Mucosa of stomach (tissue), 1 donor: ENCODE results near the gene CAPN3.

Source experiments
- H3K27me3 ChIP-seq: one replicate; pipeline ENCODE4 v1.7.0; 2013; ENCODE audit warnings: mild to moderate bottlenecking, low read length; ENCODE audit not compliant: control insufficient read depth, insufficient read depth
- H3K36me3 ChIP-seq: one replicate; pipeline ENCODE4 v1.7.0; 2013; ENCODE audit warnings: low read length; ENCODE audit not compliant: control insufficient read depth, insufficient read depth
- H3K4me1 ChIP-seq: one replicate; pipeline ENCODE4 v1.7.0; 2013; ENCODE audit warnings: mild to moderate bottlenecking, low read length; ENCODE audit not compliant: control insufficient read depth, insufficient read depth
- H3K4me3 ChIP-seq: one replicate; pipeline ENCODE4 v1.7.0; 2013; ENCODE audit warnings: low read length
- H3K9ac ChIP-seq: one replicate; pipeline ENCODE4 v1.7.0; 2013; ENCODE audit warnings: mild to moderate bottlenecking, low read length, moderate library complexity
- H3K9me3 ChIP-seq: one replicate; pipeline ENCODE4 v1.7.0; 2013; ENCODE audit warnings: mild to moderate bottlenecking, low read length, moderate library complexity; ENCODE audit not compliant: control insufficient read depth
- donor health status: Pancreatic carcinoma.

CAPN3 gene

GRCh38 chr15:42359985-42360384, 684 bp downstream of the CAPN3 start:
- Histone ChIP-seq H3K27me3 (no peaks in the 10 kb centered on the region), H3K4me1 (no peaks in the 10 kb centered on the region), H3K9ac (no peak overlapping the region), H3K9me3 (no peaks in the 10 kb centered on the region), H3K36me3 (no peaks in the 10 kb centered on the region), H3K4me3 (no peak overlapping the region)

- H3K4me1 ChIP-seq, result no peaks in the 10 kb centered on the region
- H3K27me3 ChIP-seq, result no peaks in the 10 kb centered on the region
- no peaks in the 10 kb centered on the region for H3K36me3 ChIP-seq
- no peaks in the 10 kb centered on the region for H3K9me3 ChIP-seq
- H3K4me3 ChIP-seq, result no peak overlapping the region
- H3K9ac ChIP-seq, result no peak overlapping the region
These were observed 1.3 kb downstream of the CAPN3 start for GRCh38 chr15:42360535-42361112.

- Histone ChIP-seq H3K9ac (no peak overlapping the region), H3K27me3 (no peaks in the 10 kb centered on the region), H3K36me3 (no peaks in the 10 kb centered on the region), H3K4me3 (no peak overlapping the region), H3K4me1 (no peaks in the 10 kb centered on the region), H3K9me3 (no peaks in the 10 kb centered on the region)
These were observed 4.2 kb downstream of the CAPN3 start for GRCh38 chr15:42363487-42363886.

GRCh38 chr15:42363942-42364341, 4.6 kb downstream of the CAPN3 start:
- no peak overlapping the region for H3K9ac ChIP-seq
- H3K4me1 ChIP-seq, result no peaks in the 10 kb centered on the region
- H3K27me3 ChIP-seq, result no peaks in the 10 kb centered on the region
- H3K4me3 ChIP-seq, result no peak overlapping the region
- no peaks in the 10 kb centered on the region for H3K9me3 ChIP-seq
- no peaks in the 10 kb centered on the region for H3K36me3 ChIP-seq

- H3K9me3 ChIP-seq, result no peaks in the 10 kb centered on the region
- no peaks in the 10 kb centered on the region for H3K36me3 ChIP-seq
- H3K4me1 ChIP-seq, result no peaks in the 10 kb centered on the region
- no peak overlapping the region for H3K4me3 ChIP-seq
- no peak overlapping the region for H3K9ac ChIP-seq
- no peaks in the 10 kb centered on the region for H3K27me3 ChIP-seq
These were observed 5.2 kb downstream of the CAPN3 start for GRCh38 chr15:42364529-42364928.

- Histone ChIP-seq H3K4me3 (no peak overlapping the region), H3K9me3 (no peaks in the 10 kb centered on the region), H3K27me3 (no peaks in the 10 kb centered on the region), H3K36me3 (no peaks in the 10 kb centered on the region), H3K4me1 (no peaks in the 10 kb centered on the region), H3K9ac (no peak overlapping the region)
These were observed 6.7 kb downstream of the CAPN3 start for GRCh38 chr15:42365921-42366550.

- Histone ChIP-seq H3K36me3 (no peaks in the 10 kb centered on the region), H3K27me3 (no peaks in the 10 kb centered on the region), H3K4me1 (no peaks in the 10 kb centered on the region), H3K9ac (no peak overlapping the region), H3K9me3 (no peaks in the 10 kb centered on the region), H3K4me3 (no peak overlapping the region)
These were observed 7.7 kb downstream of the CAPN3 start for GRCh38 chr15:42367041-42367440.

GRCh38 chr15:42368096-42368495, 8.8 kb downstream of the CAPN3 start:
- H3K9me3 ChIP-seq, result no peaks in the 10 kb centered on the region
- no peaks in the 10 kb centered on the region for H3K4me1 ChIP-seq
- no peaks in the 10 kb centered on the region for H3K36me3 ChIP-seq
- H3K4me3 ChIP-seq, result no peak overlapping the region
- H3K9ac ChIP-seq, result no peak overlapping the region
- H3K27me3 ChIP-seq, result no peaks in the 10 kb centered on the region

- no peak overlapping the region for H3K9ac ChIP-seq
- no peaks in the 10 kb centered on the region for H3K36me3 ChIP-seq
- no peaks in the 10 kb centered on the region for H3K4me1 ChIP-seq
- no peaks in the 10 kb centered on the region for H3K9me3 ChIP-seq
- H3K4me3 ChIP-seq, result no peak overlapping the region
- H3K27me3 ChIP-seq, result no peaks in the 10 kb centered on the region
These were observed 11.8 kb downstream of the CAPN3 start for GRCh38 chr15:42371096-42371495.

GRCh38 chr15:42373274-42373673, 14.0 kb downstream of the CAPN3 start:
- Histone ChIP-seq H3K9me3 (no peaks in the 10 kb centered on the region), H3K27me3 (no peaks in the 10 kb centered on the region), H3K4me1 (no peaks in the 10 kb centered on the region), H3K9ac (no peak overlapping the region), H3K36me3 (no peaks in the 10 kb centered on the region), H3K4me3 (no peak overlapping the region)

GRCh38 chr15:42373936-42374335, 14.6 kb downstream of the CAPN3 start:
- Histone ChIP-seq H3K36me3 (no peaks in the 10 kb centered on the region), H3K27me3 (no peaks in the 10 kb centered on the region), H3K9ac (no peak overlapping the region), H3K4me1 (no peaks in the 10 kb centered on the region), H3K9me3 (no peaks in the 10 kb centered on the region), H3K4me3 (no peak overlapping the region)

- Histone ChIP-seq H3K9me3 (no peaks in the 10 kb centered on the region), H3K9ac (no peak overlapping the region), H3K27me3 (no peaks in the 10 kb centered on the region), H3K4me3 (no peak overlapping the region), H3K4me1 (no peaks in the 10 kb centered on the region), H3K36me3 (no peaks in the 10 kb centered on the region)
These were observed 15.5 kb downstream of the CAPN3 start for GRCh38 chr15:42374810-42375209.

- Histone ChIP-seq H3K9me3 (no peaks in the 10 kb centered on the region), H3K36me3 (no peaks in the 10 kb centered on the region), H3K9ac (no peak overlapping the region), H3K4me1 (no peaks in the 10 kb centered on the region), H3K27me3 (no peaks in the 10 kb centered on the region), H3K4me3 (no peak overlapping the region)
These were observed 16.0 kb downstream of the CAPN3 start for GRCh38 chr15:42375252-42375651.
